Tibial nerve (tissue), 4 donors: ENCODE measurements around the gene PLXNA4. TPM values are rescaled to one million over a fixed set of nuclear protein-coding genes. Genes with fewer than 3 reads are reported as not detected.

Source experiments
- DNase-seq, 2 donors: peaks; one replicate each; pipeline ENCODE4 v3.0.0-alpha.2; 2019; ENCODE audit warnings: low spot score in 2 of 2
- H3K27ac ChIP-seq, 4 donors: fragments of 200-600 bp; sonication (generic) in 3 of 4; one replicate each; pipeline ENCODE4 v1.5.1; 2017 to 2019; ENCODE audit warnings: mild to moderate bottlenecking in 1 of 4
- H3K27me3 ChIP-seq, 2 donors: fragments of 200-600 bp; sonication (generic) in 1 of 2; one replicate each; pipeline versions ENCODE4 v1.5.1 to v1.6.0; 2017 to 2019
- H3K36me3 ChIP-seq, 3 donors: fragments of 200-600 bp; sonication (generic); one replicate each; pipeline ENCODE4 v1.5.1; 2018 to 2019
- H3K4me1 ChIP-seq, 4 donors: fragments of 200-600 bp; sonication (generic) in 3 of 4; one replicate each; pipeline ENCODE4 v1.5.1; 2017 to 2019
- H3K4me3 ChIP-seq, 4 donors: fragments of 200-600 bp; sonication (generic) in 3 of 4; one replicate each; pipeline ENCODE4 v1.5.1; 2017 to 2019; ENCODE audit warnings: mild to moderate bottlenecking in 1 of 4, moderate library complexity in 1 of 4
- H3K9me3 ChIP-seq, 4 donors: fragments of 200-600 bp; sonication (generic) in 3 of 4; one replicate each; pipeline ENCODE4 v1.5.1; 2017 to 2019
- CTCF ChIP-seq, 5 experiments: fragments of 200-600 bp in 3 of 5; fragments of 450-650 bp in 2 of 5; sonication (generic) in 3 of 5; IDR thresholded peaks; one replicate each; pipeline ENCODE4 v1.5.1; 2016 to 2019; ENCODE audit warnings: antibody characterized with exemption in 5 of 5, mild to moderate bottlenecking in 3 of 5, moderate library complexity in 2 of 5
- EP300 ChIP-seq, 2 donors: sonication (generic); formaldehyde crosslinking; IDR thresholded peaks; one replicate each; pipeline ENCODE4 v1.6.1; 2017; ENCODE audit warnings: antibody characterized with exemption in 2 of 2, mild to moderate bottlenecking in 1 of 2
- POLR2A ChIP-seq, 2 donors: fragments of 450-650 bp; IDR thresholded peaks; one replicate each; pipeline ENCODE4 v1.6.1; 2017; ENCODE audit warnings: antibody characterized with exemption in 2 of 2, mild to moderate bottlenecking in 2 of 2, moderate library complexity in 2 of 2
- WGBS, 2 donors: methylation state at CpG; one replicate each; pipeline ENCODE4 v1.1.5; 2018; 5-methylcytosine and 5-hydroxymethylcytosine counted together
- total RNA-seq, 4 donors: library from RNA; depleted of rRNA; stranded (reverse); fragments of >200 nt; gene quantifications; one replicate each; pipeline ENCODE4 v1.1.0, GENCODE V29; 2016

Gene PLXNA4
- total RNA-seq, 4 donors from 2014 or later = 12.6 to 32.4 (median 13.7) TPM

- Histone ChIP-seq H3K27me3 (no peaks in the 10 kb centered on the region), H3K36me3 (no peaks in the 10 kb centered on the region), H3K9me3 (no peaks in the 10 kb centered on the region), H3K4me1 (no peaks in the 10 kb centered on the region), H3K27ac (no peak overlapping the region), H3K4me3 (no peak overlapping the region)
- TF ChIP-seq CTCF (IDR thresholded peaks at IDR 0.05) = no peak
- no peak for TF ChIP-seq POLR2A (IDR thresholded peaks at IDR 0.05)
- no peak for TF ChIP-seq EP300 (IDR thresholded peaks at IDR 0.05)
- WGBS, 2 donors = 100% methylated on average over 1 of the region's 1 CpG
- DNase-seq = no peak
These were observed 466.5 kb downstream of the PLXNA4 start for GRCh38 chr7:132109769-132110168.

DNA sequence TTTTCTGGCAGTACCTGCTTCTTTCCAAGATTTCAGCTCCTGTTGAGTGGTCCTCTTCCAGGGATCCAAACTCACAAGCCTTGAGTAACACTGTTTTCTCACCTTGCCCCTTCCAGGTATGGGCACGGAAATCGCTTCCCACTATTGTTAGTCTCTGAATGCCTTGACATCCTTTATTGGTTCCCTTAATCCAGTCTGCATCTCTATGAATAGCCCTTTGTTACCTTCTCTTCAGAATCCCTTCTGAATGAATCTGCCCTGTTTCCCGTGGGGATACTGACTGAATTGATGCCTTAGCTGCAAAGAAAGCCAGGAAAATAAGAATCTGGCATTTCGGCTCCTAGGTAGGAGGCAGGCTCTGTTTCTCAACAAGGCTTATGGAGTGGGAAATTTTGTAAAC, 467.7 kb downstream of the PLXNA4 start:
- Histone ChIP-seq H3K27ac (no peak overlapping the region), H3K4me3 (no peak overlapping the region), H3K9me3 (no peaks in the 10 kb centered on the region), H3K27me3 (no peaks in the 10 kb centered on the region), H3K36me3 (no peaks in the 10 kb centered on the region), H3K4me1 (no peaks in the 10 kb centered on the region)
- 29 to 46% methylated on average over 4 of the region's 4 CpGs for WGBS, 2 donors
- no peak for DNase-seq
- TF ChIP-seq POLR2A (IDR thresholded peaks at IDR 0.05) = no peak

DNA sequence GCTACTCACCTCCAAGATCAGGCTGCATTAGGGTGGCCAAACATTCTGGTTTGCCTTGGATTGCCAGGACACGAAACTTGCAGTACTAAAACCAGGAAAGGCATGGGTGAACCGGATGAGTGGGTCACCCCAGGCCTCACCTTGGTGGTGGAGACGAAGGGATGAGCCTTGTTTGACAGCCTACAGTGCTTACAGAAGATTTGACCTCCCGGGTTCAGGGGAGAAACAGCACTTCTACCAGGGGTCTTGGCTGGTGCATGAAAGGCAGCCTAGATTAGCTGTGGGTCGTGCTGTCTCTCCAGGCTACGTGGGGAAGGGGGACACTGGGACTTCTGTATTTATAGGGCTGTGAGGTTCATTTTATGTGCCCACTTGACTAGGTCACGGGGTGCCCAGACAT, 469.8 kb downstream of the PLXNA4 start:
- Histone ChIP-seq H3K36me3 (no peaks in the 10 kb centered on the region), H3K27me3 (no peaks in the 10 kb centered on the region), H3K4me3 (no peak overlapping the region), H3K9me3 (no peaks in the 10 kb centered on the region), H3K4me1 (no peaks in the 10 kb centered on the region), H3K27ac (no peak overlapping the region)
- TF ChIP-seq EP300 (IDR thresholded peaks at IDR 0.05) (no peak), POLR2A (IDR thresholded peaks at IDR 0.05) (no peak), CTCF (IDR thresholded peaks at IDR 0.05) (no peak)
- 88 to 92% methylated on average over 7 of the region's 7 CpGs for WGBS, 2 donors
- DNase-seq = no peak

DNA sequence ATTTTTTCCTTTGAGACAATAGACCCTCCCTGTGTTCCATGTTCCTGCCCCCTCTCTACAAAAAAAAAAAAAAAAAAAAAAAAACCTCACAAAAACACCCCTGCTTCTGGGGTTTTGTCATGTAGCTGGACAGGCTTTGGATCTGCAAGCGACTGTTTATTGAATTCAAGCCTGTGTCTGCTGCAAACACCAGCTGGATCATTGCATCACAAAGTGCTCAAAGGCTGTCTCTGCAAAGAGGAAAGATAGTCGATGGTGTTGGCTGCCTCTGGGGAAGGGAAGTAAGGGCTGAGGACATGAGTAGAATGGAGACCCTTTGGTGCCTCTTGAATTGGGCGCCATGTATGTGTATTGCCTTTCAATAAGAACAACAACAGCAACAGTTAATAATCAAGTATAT, 471.2 kb downstream of the PLXNA4 start:
- Histone ChIP-seq H3K9me3 (no peaks in the 10 kb centered on the region), H3K27me3 (no peaks in the 10 kb centered on the region), H3K4me1 (no peaks in the 10 kb centered on the region), H3K36me3 (no peaks in the 10 kb centered on the region), H3K27ac (no peak overlapping the region), H3K4me3 (no peak overlapping the region)
- no peak for DNase-seq
- no peak for TF ChIP-seq CTCF (IDR thresholded peaks at IDR 0.05)
- no peak for TF ChIP-seq POLR2A (IDR thresholded peaks at IDR 0.05)
- TF ChIP-seq EP300 (IDR thresholded peaks at IDR 0.05) = no peak
- 79 to 82% methylated on average over 3 of the region's 3 CpGs for WGBS, 2 donors

- DNase-seq = no peak
- 89 to 92% methylated on average over 3 of the region's 3 CpGs for WGBS, 2 donors
- no peaks in the 10 kb centered on the region for H3K36me3 ChIP-seq
- H3K27me3 ChIP-seq = no peaks in the 10 kb centered on the region
- no peak overlapping the region for H3K4me3 ChIP-seq
- no peaks in the 10 kb centered on the region for H3K9me3 ChIP-seq
- no peak overlapping the region for H3K27ac ChIP-seq
- no peak for TF ChIP-seq POLR2A (IDR thresholded peaks at IDR 0.05)
- no peak for TF ChIP-seq CTCF (IDR thresholded peaks at IDR 0.05)
- TF ChIP-seq EP300 (IDR thresholded peaks at IDR 0.05) = no peak
- no peaks in the 10 kb centered on the region for H3K4me1 ChIP-seq
These were observed 472.6 kb downstream of the PLXNA4 start for GRCh38 chr7:132103718-132104117.

DNA sequence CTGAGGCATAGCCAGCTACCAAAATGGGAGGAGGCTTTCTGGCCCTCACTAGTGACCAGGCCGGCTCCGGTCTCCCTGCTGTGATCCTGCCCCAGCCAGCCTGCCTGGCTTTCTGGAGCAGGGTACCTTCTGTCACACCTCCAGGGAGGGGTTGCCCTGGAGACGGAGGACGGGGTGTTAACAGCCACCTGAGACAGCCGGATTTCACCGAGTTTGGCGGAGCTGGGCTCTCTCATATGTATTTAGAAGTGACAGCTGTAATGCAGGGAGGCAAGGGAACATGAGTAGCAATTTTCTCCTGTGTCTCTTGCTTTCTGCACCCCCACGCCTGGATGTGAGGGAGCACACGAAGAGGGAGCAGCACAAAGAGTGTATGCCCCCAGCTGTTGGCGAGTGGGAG, 473.3 kb downstream of the PLXNA4 start:
- no peaks in the 10 kb centered on the region for H3K9me3 ChIP-seq
- no peak overlapping the region for H3K27ac ChIP-seq
- no peak overlapping the region for H3K4me3 ChIP-seq
- DNase-seq = no peak
- WGBS, 2 donors = 63 to 68% methylated on average over 10 of the region's 10 CpGs
- H3K4me1 ChIP-seq = no peaks in the 10 kb centered on the region
- TF ChIP-seq CTCF (IDR thresholded peaks at IDR 0.05) (no peak), EP300 (IDR thresholded peaks at IDR 0.05) (no peak), POLR2A (IDR thresholded peaks at IDR 0.05) (no peak)
- H3K36me3 ChIP-seq = no peaks in the 10 kb centered on the region
- no peaks in the 10 kb centered on the region for H3K27me3 ChIP-seq
